GM20000 (cell line): ENCODE data around the gene PXN.
"Not testable (repeated sequence)": the region's sequence is repeated elsewhere in the genome, so short reads cannot be mapped to it uniquely, and the experiment has no call there.

ENCODE experiments used
- DNase-seq: peaks from one replicate; pipeline ENCODE4 v3.0.0; 2012; ENCODE audit warnings: low spot score
- TF ChIP-seq, protein P1 (sequence below): IDR thresholded peaks from 2 replicates; pipeline ENCODE4 v1.5.1; 2012; ENCODE audit warnings: mild to moderate bottlenecking, control low read depth; ENCODE audit errors: extremely low read depth, missing control alignments

PXN gene

DNA sequence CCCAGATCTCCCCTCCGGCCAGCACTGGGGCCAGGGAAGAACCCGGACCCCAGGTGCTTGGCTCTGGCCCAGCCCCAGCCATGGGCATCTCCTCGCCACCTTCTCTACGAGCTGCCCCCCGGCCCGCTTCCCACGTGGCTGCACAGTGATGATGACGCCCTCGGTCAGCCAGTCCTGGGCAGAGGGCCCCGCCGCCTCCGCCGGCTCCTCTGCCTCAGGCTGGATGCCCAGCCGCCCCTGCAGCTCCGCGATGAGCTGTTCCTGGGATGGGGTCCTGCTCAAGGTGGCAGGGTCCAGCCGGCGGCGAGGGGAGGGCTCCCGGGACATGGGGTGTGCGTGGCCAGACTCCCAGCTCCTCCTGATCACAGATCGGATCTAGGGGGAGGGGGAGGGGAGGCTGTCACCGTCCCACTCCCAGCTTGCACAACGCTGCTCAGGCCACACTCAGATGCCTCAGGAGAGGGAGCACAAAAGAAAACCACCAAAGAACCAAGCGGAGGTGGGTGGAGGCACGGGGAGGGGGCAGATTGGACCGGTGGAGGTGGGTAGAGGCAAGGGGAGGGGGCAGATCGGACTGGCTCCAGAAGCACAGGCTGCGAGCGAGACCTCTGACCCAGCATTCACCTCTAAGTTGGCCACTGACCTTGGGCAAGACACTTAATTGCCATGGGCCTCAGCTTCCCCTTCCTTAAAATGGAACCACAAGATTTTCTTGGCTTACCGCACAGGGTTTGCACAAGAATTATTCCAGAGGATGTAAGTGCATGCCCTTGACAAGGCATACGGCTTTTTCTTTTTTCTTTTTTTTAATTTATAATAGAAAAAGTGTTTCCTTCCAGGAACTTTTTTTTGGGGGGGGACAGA is 48.6 kb downstream of the PXN start:
- DNase-seq, result no peak
- TF ChIP-seq, protein P1, sequence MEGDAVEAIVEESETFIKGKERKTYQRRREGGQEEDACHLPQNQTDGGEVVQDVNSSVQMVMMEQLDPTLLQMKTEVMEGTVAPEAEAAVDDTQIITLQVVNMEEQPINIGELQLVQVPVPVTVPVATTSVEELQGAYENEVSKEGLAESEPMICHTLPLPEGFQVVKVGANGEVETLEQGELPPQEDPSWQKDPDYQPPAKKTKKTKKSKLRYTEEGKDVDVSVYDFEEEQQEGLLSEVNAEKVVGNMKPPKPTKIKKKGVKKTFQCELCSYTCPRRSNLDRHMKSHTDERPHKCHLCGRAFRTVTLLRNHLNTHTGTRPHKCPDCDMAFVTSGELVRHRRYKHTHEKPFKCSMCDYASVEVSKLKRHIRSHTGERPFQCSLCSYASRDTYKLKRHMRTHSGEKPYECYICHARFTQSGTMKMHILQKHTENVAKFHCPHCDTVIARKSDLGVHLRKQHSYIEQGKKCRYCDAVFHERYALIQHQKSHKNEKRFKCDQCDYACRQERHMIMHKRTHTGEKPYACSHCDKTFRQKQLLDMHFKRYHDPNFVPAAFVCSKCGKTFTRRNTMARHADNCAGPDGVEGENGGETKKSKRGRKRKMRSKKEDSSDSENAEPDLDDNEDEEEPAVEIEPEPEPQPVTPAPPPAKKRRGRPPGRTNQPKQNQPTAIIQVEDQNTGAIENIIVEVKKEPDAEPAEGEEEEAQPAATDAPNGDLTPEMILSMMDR, result no peak

DNA sequence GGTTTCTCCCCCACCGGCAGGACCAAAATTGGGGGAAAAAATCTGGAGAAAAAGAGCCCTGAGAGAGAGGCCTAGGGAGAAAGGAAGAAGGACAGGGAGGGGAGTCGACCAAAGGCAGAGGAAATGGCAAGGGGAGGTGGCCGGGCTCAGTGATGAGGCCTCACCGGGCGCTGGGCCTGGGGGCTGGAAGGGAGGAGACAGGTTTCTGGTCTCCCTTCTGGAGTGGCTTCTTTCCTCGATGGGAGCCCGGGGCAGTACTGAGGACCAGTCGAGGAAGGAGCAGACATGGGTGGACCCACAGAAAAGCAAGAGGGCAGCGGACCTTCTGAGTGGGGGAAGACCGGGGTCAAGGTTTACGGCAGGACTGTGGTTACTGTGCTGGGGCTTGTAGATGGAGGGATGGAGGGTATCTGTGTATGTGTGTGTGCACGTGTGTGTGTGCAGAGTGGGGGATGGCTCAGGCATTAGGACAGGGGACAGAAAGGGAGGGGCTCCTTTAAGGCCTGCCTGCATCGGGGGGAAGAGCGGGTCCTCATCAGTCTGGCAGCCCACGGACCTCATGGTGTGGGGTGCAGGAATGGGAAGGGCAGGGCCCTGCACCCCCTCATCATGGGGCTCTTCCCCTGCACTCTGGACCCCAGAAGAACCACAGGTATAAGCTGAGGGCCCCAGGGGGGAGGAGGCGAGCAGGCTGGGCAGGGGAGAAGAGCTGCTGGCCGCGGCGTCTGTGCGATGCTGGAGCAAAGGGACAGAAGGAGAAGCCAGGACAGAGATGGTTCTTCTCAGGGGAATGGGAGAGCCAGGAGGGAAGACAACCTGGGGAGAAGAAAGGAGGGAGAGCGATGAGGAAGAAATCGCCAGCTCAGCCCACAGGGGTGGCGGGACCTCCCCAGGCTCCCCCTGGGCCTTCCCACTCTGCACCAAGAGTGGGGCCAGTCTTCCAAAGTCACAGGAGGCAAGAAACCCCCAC is 49.5 kb downstream of the PXN start:
- TF ChIP-seq, protein P1, result no peak
- DNase-seq, result no peak

DNA sequence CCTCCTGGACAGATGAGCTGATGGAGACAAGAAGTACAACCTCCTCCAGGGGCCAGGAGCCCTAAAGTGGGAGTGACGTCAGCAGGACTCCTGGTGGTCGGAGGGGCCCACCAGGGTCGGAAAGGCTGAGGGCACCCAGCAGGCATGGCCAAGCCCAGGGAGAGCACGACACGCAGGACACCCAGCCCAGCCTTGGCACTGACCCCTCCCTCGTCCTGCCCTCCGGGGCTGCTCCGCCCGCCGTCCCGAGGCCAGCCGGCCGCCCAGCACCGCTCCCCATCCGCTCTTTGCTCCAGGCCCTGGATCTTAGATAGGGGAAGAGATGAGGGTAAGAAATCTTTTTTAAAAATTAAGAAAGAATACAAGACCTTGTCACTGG is 50.2 kb downstream of the PXN start:
- DNase-seq, result no peak

DNA sequence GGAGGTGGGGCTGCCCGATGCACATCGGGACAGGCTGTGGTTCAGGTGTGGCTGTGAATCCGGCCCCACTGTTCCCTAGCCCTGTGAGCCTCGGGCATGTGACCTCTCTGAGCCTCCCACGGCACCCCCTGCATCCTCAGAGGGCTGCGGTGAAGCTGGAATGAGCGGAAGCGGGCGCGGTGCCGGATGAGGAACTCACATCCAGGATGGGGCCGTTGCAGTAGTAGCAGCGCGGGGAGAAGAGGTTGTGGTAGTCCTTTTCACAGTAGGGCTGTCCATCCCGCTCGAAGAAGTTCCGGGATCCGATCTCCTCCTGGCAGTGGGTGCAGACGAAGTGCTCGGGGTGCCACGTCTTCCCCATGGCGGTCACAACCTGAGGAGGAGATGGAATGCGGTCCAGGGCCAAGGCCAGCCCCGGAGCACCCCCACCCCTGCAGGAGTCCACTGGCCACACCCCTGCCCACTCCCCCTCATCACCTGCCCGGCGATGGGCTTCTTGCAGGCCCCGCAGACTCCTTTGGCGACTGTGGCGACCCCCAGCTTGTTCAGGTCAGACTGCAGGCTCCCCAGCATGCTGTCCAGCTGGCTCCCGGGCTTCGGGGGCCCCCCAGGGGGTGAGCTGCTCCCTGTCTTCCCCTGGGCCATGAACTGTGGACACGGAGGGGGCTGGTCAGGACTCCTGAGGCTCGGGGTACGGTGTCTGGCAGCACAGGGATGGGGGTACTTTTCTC is 50.7 kb downstream of the PXN start:
- no peak for DNase-seq
- TF ChIP-seq, protein P1, result no peak

More for the DNA sequence above, 50.2 kb downstream of the PXN start:
- TF ChIP-seq, protein P1, result no peak

DNA sequence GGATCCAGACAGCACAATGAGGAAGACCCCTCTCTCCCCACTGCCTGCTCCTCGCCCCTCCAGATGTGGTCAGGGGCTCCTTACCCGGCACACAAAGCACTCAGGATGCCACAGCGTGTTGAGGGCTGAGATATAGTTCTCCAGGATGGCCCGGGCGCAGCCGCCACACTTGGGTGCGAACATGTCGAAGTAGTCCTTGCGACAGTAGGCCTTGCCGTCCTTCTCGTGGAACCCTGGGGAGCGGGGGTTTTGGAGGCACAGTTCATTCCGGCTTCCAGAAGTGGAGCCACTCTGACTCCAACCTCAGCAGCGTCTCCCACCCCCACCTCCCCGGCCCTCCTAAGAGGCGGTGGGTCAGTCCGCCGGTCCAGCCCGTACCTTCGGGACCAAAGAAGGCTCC is 51.8 kb downstream of the PXN start:
- DNase-seq, result no peak
- TF ChIP-seq, protein P1, result no peak

DNA sequence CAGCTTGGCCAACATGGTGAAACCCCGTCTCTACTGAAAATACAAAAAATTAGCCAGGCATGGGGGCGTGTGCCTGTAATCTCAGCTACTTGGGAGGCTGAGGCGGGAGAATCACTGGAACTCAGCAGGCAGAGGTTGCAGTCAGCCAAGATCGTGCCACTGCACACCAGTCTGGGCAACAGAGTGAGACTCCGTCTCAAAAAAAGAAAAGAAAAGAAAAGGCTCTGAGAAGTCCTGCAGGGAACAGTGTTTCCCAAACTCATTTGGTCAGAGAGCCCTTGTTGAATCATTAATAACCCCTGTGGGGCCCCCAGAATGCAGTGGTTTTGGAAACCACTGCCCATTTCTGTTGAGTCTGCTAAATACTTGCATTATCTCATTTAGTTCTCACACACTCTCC is 52.3 kb downstream of the PXN start:
- DNase-seq, result not testable (repeated sequence)

DNA sequence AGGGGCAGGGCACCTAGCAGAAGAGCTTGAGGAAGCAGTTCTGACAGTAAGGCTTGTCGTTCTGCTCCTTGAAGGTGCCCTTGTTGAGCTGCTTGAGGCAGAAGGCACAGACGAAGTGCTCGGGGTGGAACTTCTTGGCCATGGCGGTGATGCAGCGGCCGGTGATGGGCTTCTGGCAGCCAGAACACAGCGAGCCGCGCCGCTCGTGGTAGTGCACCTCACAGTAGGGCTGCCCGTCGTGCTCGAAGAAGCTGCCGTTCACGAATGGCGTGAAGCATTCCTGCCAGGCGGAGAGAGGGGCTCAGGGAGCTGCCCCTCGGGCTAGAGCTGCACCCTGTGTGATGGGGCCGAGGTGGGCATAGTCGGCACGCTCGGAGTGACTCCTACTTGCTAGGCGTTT is 53.2 kb downstream of the PXN start:
- DNase-seq, result no peak
- TF ChIP-seq, protein P1, result no peak
